ENCODE results near the gene PPP3R1. TPM values are rescaled to one million over a fixed set of nuclear protein-coding genes. Genes with fewer than 3 reads are reported as not detected.

The PPP3R1 gene
- total RNA-seq, 4 donors from 2014 or later: 25.8 to 32.7 (median 28.2) TPM

GRCh38 chr2:68293024-68293423 lies 40.7 kb upstream of the PPP3R1 start:
- Histone ChIP-seq H3K27me3 (no peaks in the 10 kb centered on the region), H3K9me3 (no peaks in the 10 kb centered on the region), H3K36me3 (peaks cover 0 to 7% (median 0%) of the 10 kb centered on the region in 3 donors), H3K27ac (no peak overlapping the region), H3K4me3 (no peak overlapping the region), H3K4me1 (peaks cover 5 to 18% (median 5%) of the 10 kb centered on the region in 3 donors)
- intact Hi-C loops (cut with DNase I): no loop called here
- 90 to 91% methylated on average over 4 of the region's 4 CpGs for WGBS, 2 donors
- no peak for DNase-seq
- TF ChIP-seq CTCF (IDR thresholded peaks at IDR 0.05) (no peak), POLR2A (IDR thresholded peaks at IDR 0.05) (no peak)

- Histone ChIP-seq H3K27me3 (no peaks in the 10 kb centered on the region), H3K4me3 (no peak overlapping the region), H3K9me3 (no peaks in the 10 kb centered on the region), H3K4me1 (peaks cover 5 to 26% (median 11%) of the 10 kb centered on the region in 3 donors), H3K36me3 (peaks cover 0 to 7% (median 0%) of the 10 kb centered on the region in 3 donors), H3K27ac (no peak overlapping the region)
- intact Hi-C loops (cut with DNase I): no loop called here
- 20 to 29% methylated on average over 3 of the region's 3 CpGs for WGBS, 2 donors
- DNase-seq: no peak
- TF ChIP-seq POLR2A (IDR thresholded peaks at IDR 0.05) (no peak), CTCF (IDR thresholded peaks at IDR 0.05) (peak; percentile 31 to 84 (median 77))
Measured at GRCh38 chr2:68292108-68292710, 39.9 kb upstream of the PPP3R1 start.

- Histone ChIP-seq H3K9me3 (no peaks in the 10 kb centered on the region), H3K4me3 (no peak overlapping the region), H3K27me3 (no peaks in the 10 kb centered on the region), H3K36me3 (peaks cover 0 to 7% (median 0%) of the 10 kb centered on the region in 3 donors), H3K27ac (no peak overlapping the region), H3K4me1 (peaks cover 5 to 28% (median 11%) of the 10 kb centered on the region in 3 donors)
- intact Hi-C loops (cut with DNase I): no loop called here
- TF ChIP-seq POLR2A (IDR thresholded peaks at IDR 0.05): no peak
- TF ChIP-seq CTCF (IDR thresholded peaks at IDR 0.05): no peak
- WGBS, 2 donors: 65 to 75% methylated on average over 6 of the region's 6 CpGs
- DNase-seq: no peak
Measured at GRCh38 chr2:68291314-68291713, 39.0 kb upstream of the PPP3R1 start.

- WGBS, 2 donors: 48 to 79% methylated on average over 5 of the region's 5 CpGs
- H3K9me3 ChIP-seq: no peaks in the 10 kb centered on the region
- H3K27me3 ChIP-seq: no peaks in the 10 kb centered on the region
- H3K4me3 ChIP-seq: no peak overlapping the region
- peaks cover 0 to 7% (median 0%) of the 10 kb centered on the region in 3 donors for H3K36me3 ChIP-seq
- TF ChIP-seq CTCF (IDR thresholded peaks at IDR 0.05): no peak
- no peak for TF ChIP-seq POLR2A (IDR thresholded peaks at IDR 0.05)
- DNase-seq: no peak
- H3K27ac ChIP-seq: no peak overlapping the region
- intact Hi-C loops (cut with DNase I): no loop called here
- peaks cover 5 to 28% (median 11%) of the 10 kb centered on the region in 3 donors for H3K4me1 ChIP-seq
Measured at GRCh38 chr2:68290901-68291300, 38.6 kb upstream of the PPP3R1 start.

- 18 to 30% methylated on average over 10 of the region's 10 CpGs for WGBS, 2 donors
- intact Hi-C loops (cut with DNase I): loop anchor here (10.0 kb wide), 1 partner anchor 93 kb away; no protein-coding TSS in a partner anchor
- H3K4me3 ChIP-seq: peak overlapping the region in 1 of 4 donors; percentile 5
- H3K27ac ChIP-seq: peak overlapping the region; percentile 31 to 72 (median 52)
- H3K4me1 ChIP-seq: peaks cover 17 to 54% (median 22%) of the 10 kb centered on the region in 3 donors
- no peaks in the 10 kb centered on the region for H3K27me3 ChIP-seq
- no peak for DNase-seq
- TF ChIP-seq POLR2A (IDR thresholded peaks at IDR 0.05) (no peak), CTCF (IDR thresholded peaks at IDR 0.05) (no peak)
- no peaks in the 10 kb centered on the region for H3K36me3 ChIP-seq
- H3K9me3 ChIP-seq: no peaks in the 10 kb centered on the region
Measured at GRCh38 chr2:68287580-68288441, 35.5 kb upstream of the PPP3R1 start.

Data from esophagus squamous epithelium (tissue), 5 donors.